Keratinocyte (primary cell): ENCODE data around the gene NCOA3.

Source experiments
- EZH2 ChIP-seq: IDR thresholded peaks from one replicate; pipeline ENCODE4 v1.6.1; 2012; ENCODE audit warnings: inconsistent platforms, mild to moderate bottlenecking, low read length, moderate library complexity
- TF ChIP-seq, protein P1 (sequence below), 3 experiments: IDR thresholded peaks in 1 of 3; conservative IDR thresholded peaks in 1 of 3; optimal IDR thresholded peaks in 1 of 3; 2 replicates in 2 of 3; 3 replicates in 1 of 3; pipeline versions ENCODE3 to v1.5.1; 2011; ENCODE audit warnings: low read length in 3 of 3, mild to moderate bottlenecking in 3 of 3, moderate library complexity in 2 of 3, control low read depth in 1 of 3, inconsistent platforms in 1 of 3; ENCODE audit not compliant: insufficient read depth in 2 of 3; ENCODE audit errors: extremely low read depth in 1 of 3

DNA sequence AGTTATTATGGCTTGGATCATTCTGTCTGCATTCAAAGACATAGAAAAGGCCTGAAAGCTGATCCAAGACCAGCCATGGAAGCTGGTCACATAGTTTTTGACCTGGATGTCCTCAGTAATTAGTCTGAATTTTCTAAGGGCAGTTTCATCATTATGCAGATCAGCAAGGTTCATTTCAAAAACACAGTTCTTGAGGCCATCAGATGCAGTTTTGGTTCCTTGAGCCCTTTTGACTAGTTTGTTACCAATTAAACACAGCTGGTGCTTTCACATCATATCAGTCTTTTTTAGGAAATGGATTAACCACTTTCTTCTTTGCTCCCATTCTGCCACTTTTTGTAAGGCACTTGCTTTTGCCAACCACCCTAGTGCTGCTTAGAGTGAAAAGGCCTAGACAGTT, 129.4 kb downstream of the NCOA3 start:
- TF ChIP-seq EZH2, result no peak
- TF ChIP-seq, protein P1, sequence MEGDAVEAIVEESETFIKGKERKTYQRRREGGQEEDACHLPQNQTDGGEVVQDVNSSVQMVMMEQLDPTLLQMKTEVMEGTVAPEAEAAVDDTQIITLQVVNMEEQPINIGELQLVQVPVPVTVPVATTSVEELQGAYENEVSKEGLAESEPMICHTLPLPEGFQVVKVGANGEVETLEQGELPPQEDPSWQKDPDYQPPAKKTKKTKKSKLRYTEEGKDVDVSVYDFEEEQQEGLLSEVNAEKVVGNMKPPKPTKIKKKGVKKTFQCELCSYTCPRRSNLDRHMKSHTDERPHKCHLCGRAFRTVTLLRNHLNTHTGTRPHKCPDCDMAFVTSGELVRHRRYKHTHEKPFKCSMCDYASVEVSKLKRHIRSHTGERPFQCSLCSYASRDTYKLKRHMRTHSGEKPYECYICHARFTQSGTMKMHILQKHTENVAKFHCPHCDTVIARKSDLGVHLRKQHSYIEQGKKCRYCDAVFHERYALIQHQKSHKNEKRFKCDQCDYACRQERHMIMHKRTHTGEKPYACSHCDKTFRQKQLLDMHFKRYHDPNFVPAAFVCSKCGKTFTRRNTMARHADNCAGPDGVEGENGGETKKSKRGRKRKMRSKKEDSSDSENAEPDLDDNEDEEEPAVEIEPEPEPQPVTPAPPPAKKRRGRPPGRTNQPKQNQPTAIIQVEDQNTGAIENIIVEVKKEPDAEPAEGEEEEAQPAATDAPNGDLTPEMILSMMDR (optimal IDR thresholded peaks at IDR 0.05 in 1 of 3, IDR thresholded peaks at IDR 0.05 in 1 of 3, conservative IDR thresholded peaks at IDR 0.05 in 1 of 3; ENCODE audit: extremely low read depth in 1 of 3, insufficient read depth in 2 of 3, low read length in 3 of 3), result no peak
